Epidermal melanocyte (primary cell): ENCODE measurements around the gene BRD9.

Source experiments
- DNase-seq: peaks from one replicate; pipeline ENCODE4 v3.0.0; 2011; ENCODE audit warnings: low spot score; ENCODE audit not compliant: insufficient read length

BRD9 gene

DNA sequence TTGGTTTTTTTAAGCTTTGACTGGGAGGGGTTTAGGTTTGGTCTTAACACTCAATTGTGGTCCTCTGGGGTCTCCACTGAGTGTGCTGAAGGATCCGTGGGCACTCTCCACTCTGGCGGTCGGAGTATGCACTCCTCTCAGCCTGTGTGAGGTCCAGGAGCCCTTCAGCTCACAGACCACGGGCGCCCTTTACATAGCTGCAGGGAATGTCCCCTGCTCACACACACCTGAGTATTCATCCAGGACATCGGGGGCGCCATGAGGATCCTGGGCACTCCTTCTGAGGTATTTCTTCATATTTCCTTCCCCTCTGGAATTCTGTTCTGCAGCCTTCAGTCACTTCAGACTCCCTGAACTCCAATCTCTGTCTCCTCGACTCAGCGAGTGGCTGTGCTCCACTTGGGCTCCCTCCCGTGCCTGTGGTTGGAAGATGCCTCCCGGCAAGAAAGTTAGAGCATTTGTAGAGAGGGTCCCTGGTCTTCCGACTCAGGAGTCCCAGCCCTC, 12.6 kb upstream of the BRD9 start:
- DNase-seq, result no peak

- no peak for DNase-seq
Measured at GRCh38 chr5:903756-904096, 11.1 kb upstream of the BRD9 start.

- no peak for DNase-seq
Measured at GRCh38 chr5:902129-902916, 9.7 kb upstream of the BRD9 start.

DNA sequence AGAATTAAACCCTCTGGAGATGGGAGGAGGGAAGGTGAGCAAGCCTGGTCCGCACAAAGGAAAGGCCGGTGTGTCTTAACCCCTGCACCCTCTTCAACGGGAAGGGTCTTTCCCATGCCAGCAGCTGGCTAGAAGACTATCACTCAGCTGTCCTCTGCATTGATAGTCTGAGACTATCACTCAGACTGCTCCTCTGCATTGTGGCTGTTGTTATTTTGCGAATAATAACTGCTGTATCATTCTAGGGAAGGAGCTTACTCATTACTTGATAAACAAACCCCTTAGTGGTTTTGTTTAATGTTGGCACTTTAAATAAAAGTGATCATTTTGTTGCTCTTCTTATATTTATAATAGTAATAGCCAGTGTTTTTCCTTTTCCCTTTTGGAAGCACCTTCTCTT, 8.2 kb upstream of the BRD9 start:
- no peak for DNase-seq

- DNase-seq, result no peak
Measured at GRCh38 chr5:893711-894110, 1.1 kb upstream of the BRD9 start.

DNA sequence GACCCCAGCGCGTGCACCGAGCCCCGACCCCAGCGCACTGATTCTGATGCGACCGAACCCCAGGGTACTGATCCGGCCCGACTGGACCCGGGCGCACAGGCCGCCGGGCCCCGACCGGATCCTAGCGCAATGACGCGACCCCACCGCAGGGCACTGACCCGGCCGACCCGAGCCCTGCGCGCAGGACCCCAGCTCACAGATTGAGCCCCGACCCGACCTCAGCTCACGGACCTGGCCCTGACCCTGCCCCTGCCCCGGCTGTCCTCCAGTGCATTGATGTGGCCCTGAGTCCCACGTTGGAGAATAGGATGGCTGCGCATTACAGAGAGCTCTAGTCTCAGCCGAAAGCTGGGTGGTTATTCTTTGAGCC, 521 bp upstream of the BRD9 start:
- DNase-seq, result no peak

- peak; percentile 58 for DNase-seq
Measured at GRCh38 chr5:891837-892393, 686 bp downstream of the BRD9 start.

- no peak for DNase-seq
Measured at GRCh38 chr5:891117-891836, 1.3 kb downstream of the BRD9 start.

GRCh38 chr5:889075-889710, 3.4 kb downstream of the BRD9 start:
- no peak for DNase-seq

- DNase-seq, result no peak
Measured at GRCh38 chr5:888638-889035, 4.0 kb downstream of the BRD9 start.

GRCh38 chr5:887947-888637, 4.5 kb downstream of the BRD9 start:
- no peak for DNase-seq

DNA sequence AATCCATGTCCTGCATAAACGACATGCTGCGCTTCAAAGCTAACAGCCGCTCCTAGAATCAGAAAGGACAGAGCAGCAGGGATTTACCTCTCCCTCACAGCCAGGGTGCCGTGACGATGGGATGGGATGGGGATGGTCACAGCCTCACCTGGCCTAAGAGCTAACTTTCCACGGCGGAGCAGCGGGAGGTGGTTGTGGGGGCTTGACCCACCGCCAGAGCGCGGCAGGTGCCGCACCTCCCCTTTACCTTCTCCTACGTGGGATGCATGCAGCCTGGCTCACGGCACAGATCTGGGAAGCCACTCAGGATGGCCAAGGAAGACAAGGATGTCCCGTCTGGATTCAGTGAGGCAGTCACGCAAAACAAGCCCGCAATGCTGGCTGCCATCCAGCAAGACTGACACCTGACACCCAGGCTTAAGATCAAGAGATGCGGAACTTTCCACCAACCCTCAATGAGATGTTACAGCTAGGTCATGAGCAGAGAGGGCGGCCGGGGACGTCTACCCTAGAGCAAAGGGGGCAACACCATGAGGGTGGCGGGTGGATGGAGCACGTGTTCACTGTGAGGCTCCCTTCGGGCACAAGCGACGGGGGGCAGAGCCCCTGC, 5.8 kb downstream of the BRD9 start:
- DNase-seq, result no peak

- DNase-seq, result no peak
Measured at GRCh38 chr5:886036-886435, 6.6 kb downstream of the BRD9 start.

GRCh38 chr5:885529-885928, 7.1 kb downstream of the BRD9 start:
- no peak for DNase-seq

GRCh38 chr5:885127-885442, 7.5 kb downstream of the BRD9 start:
- no peak for DNase-seq

DNA sequence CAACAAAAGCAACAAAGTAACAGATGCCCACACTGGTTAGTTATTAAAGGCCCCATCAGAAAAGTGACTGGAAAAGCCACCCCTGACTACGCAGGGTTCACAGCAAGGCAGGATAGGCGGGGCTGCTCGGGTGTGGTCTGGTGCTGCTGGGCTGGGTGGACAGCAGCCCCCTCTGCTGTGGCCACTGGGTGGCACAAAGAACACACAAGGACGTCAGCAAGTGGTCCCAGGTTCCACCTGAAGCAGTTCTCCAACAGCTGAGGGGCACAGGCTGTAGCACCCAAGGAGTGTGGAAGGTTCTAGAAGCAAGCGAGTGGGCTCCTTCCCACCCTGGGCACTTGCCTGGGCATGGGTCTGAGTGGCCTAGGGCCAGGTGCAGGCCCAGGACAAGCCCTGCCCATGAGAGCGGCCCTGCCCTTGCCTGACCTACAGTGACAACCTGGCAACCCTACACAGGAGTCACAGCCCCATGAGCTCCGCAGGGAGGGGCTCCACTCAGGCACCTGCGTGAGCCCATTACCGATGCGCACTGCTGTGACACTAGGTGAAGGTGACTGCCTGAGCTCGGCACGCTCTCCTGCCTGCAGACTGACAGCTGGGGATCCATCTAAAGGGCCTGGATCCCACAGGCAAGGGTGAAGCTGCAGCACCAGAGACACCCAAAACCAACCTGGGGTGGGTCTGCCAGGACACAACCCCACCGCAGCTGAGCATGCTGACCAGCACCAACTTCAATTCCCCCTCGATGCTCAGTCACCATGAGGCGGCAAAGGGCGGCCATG, 8.1 kb downstream of the BRD9 start:
- DNase-seq, result no peak

DNA sequence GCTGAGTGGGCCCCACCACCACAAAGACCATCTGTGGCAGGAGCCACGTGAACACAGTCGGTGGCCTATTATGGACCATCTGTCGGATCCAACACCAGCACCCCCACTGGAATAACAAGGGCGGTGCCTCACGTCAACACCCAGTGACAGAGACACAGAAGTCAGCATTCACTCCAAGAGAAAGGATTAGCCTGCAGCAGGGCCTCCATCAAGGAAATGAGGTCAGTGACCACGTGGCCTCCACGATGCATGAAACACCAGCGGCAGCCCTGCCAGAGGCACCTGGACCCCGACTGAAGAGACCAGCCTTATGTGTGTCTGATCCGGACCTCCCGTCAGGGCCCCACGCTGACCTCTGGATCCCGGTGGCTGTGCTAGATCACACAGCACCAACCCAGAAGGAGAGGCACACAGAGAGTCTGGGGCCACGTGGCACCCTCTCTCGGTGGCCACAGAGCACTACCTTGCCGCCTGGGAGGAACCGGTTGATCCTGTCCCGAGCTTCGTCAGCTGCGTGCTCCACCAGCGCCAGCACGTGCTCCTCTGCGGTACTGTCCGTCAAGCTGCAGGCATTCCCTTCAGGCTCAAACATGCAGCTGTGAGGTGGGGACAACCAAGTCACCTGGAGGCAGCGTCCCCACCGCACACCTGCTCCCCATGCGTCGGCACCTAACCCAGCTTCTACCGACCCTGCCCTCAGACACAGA, 9.0 kb downstream of the BRD9 start:
- no peak for DNase-seq

GRCh38 chr5:882253-883183, 10.1 kb downstream of the BRD9 start:
- no peak for DNase-seq

GRCh38 chr5:881551-881935, 11.1 kb downstream of the BRD9 start:
- no peak for DNase-seq
